SU-DHL-6 (cell line): ENCODE results near the gene CCDC157.

Experiments used
- H2AFZ ChIP-seq: fragments of 200-600 bp; sonication (generic); 2 replicates; pipeline ENCODE4 v1.6.1; 2014; ENCODE audit warnings: low read depth, mild to moderate bottlenecking, moderate library complexity, mixed read lengths, antibody characterized with exemption, low read length; ENCODE audit not compliant: severe bottlenecking
- H3F3A ChIP-seq: fragments of 200-600 bp; shearing (Covaris generic); 2 replicates; pipeline ENCODE4 v1.6.0; 2016; ENCODE audit warnings: antibody characterized with exemption, mild to moderate bottlenecking; ENCODE audit not compliant: insufficient read depth
- H3K27ac ChIP-seq: fragments of 200-600 bp; sonication (generic); 2 replicates; pipeline ENCODE4 v1.5.1; 2016; ENCODE audit warnings: low read depth, mild to moderate bottlenecking, low read length, moderate library complexity, mixed read lengths
- H3K27me3 ChIP-seq: fragments of 200-600 bp; sonication (generic), shearing (Covaris generic); 2 replicates; pipeline ENCODE4 v1.6.0; 2014; ENCODE audit warnings: mild to moderate bottlenecking, low read length
- H3K36me3 ChIP-seq: fragments of 200-600 bp; sonication (generic); 2 replicates; pipeline ENCODE4 v1.6.1; 2014; ENCODE audit warnings: mild to moderate bottlenecking, low read length, mixed read lengths
- H3K4me2 ChIP-seq: fragments of 300-600, 200-600 bp; shearing (Covaris generic), sonication (generic); 2 replicates; pipeline ENCODE4 v1.6.0; 2014; ENCODE audit warnings: low read length, low read depth, mild to moderate bottlenecking; ENCODE audit not compliant: poor library complexity, severe bottlenecking
- H3K4me3 ChIP-seq: fragments of 200-600 bp; sonication (generic); 2 replicates; pipeline ENCODE4 v1.5.1; 2014; ENCODE audit warnings: antibody characterized with exemption, low read length, mild to moderate bottlenecking, mixed read lengths; ENCODE audit not compliant: insufficient read depth, poor library complexity, severe bottlenecking
- H3K79me2 ChIP-seq: fragments of 200-600 bp; sonication (generic); 2 replicates; pipeline ENCODE4 v1.6.1; 2014; ENCODE audit warnings: mild to moderate bottlenecking, low read length, moderate library complexity; ENCODE audit not compliant: insufficient read depth
- H3K9ac ChIP-seq: fragments of 200-600 bp; sonication (generic); 2 replicates; pipeline ENCODE4 v1.7.0; 2014; ENCODE audit warnings: mild to moderate bottlenecking, low read length
- H3K9me2 ChIP-seq: fragments of 200-600 bp; sonication (generic); replicated peaks from 2 replicates; pipeline ENCODE4 v1.6.1; 2014; ENCODE audit warnings: low read length; ENCODE audit not compliant: insufficient read depth
- H3K9me3 ChIP-seq: fragments of 200-600 bp; sonication (generic); 2 replicates; pipeline ENCODE4 v1.6.1; 2014; ENCODE audit warnings: low read length, mixed read lengths; ENCODE audit not compliant: insufficient read depth
- H4K20me1 ChIP-seq: fragments of 200-600 bp; sonication (generic); 2 replicates; pipeline ENCODE4 v1.6.1; 2014; ENCODE audit warnings: low read depth, mild to moderate bottlenecking, antibody characterized with exemption, low read length, moderate library complexity, mixed read lengths
- EZH2phosphoT487 ChIP-seq: fragments of 200-600 bp; sonication (generic), shearing (Covaris generic); conservative IDR thresholded peaks from 2 replicates; pipeline ENCODE4 v1.6.1; 2018; ENCODE audit warnings: mild to moderate bottlenecking, antibody characterized with exemption, low read length, moderate library complexity, mixed read lengths
- TF ChIP-seq, protein P1 (sequence below): fragments of 200-600 bp; sonication (generic); IDR thresholded peaks from one replicate; pipeline ENCODE4 v1.5.1; 2017; ENCODE audit warnings: antibody characterized with exemption, mild to moderate bottlenecking, low read length, moderate library complexity; ENCODE audit not compliant: insufficient read depth, poor library complexity, severe bottlenecking

CCDC157 gene

DNA sequence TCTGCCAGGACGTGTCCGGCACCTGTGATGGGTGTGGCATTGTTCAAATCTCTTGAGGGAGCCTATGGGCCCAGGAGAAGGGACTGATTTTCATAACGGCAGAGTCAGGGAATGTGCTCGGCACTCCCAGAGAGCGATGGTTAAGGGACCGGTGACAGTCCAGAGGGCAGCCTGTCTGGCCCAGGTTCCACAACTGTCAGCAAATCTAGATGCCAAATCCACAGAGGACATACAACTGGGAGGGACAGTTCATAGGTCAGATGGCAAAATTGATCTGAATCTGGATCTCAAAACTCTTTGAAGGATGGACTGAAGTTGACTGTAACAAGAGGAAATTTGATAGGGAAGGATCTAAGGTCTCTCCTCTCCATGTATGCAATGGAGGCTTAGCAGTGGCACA is 47.5 kb downstream of the CCDC157 start:
- H3K9me2 ChIP-seq = no peaks in the 10 kb centered on the region
- no peak overlapping the region for H3K4me3 ChIP-seq
- H2AFZ ChIP-seq = no peak overlapping the region
- no peaks in the 10 kb centered on the region for H3K36me3 ChIP-seq
- H3K9ac ChIP-seq = no peak overlapping the region
- H3K4me2 ChIP-seq = no peak overlapping the region
- H4K20me1 ChIP-seq = no peaks in the 10 kb centered on the region
- H3K9me3 ChIP-seq = no peaks in the 10 kb centered on the region
- TF ChIP-seq, protein P1, sequence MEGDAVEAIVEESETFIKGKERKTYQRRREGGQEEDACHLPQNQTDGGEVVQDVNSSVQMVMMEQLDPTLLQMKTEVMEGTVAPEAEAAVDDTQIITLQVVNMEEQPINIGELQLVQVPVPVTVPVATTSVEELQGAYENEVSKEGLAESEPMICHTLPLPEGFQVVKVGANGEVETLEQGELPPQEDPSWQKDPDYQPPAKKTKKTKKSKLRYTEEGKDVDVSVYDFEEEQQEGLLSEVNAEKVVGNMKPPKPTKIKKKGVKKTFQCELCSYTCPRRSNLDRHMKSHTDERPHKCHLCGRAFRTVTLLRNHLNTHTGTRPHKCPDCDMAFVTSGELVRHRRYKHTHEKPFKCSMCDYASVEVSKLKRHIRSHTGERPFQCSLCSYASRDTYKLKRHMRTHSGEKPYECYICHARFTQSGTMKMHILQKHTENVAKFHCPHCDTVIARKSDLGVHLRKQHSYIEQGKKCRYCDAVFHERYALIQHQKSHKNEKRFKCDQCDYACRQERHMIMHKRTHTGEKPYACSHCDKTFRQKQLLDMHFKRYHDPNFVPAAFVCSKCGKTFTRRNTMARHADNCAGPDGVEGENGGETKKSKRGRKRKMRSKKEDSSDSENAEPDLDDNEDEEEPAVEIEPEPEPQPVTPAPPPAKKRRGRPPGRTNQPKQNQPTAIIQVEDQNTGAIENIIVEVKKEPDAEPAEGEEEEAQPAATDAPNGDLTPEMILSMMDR = no peak
- no peak for TF ChIP-seq EZH2phosphoT487
- H3K27me3 ChIP-seq = no peaks in the 10 kb centered on the region
- no peaks in the 10 kb centered on the region for H3K79me2 ChIP-seq
- H3K27ac ChIP-seq = no peak overlapping the region
- H3F3A ChIP-seq = no peaks in the 10 kb centered on the region

DNA sequence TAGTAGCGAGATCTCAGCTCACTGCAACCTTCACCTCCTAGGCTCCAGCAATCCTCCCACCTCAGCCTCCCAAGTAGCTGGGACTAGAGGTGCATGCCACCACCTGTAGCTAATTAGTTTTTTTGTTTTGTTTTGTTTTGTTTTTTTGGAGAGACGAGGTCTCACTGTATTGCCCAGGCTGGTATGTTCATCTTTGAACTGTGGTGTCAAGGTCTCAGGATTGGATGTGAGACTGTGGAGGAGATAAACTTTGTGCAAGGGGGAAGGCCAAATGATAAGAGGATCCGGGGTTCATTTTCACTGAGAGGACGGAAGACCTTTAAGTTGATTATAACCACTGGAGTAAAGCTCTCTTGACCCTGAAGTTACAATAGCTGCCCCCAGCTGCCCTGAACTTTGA is 48.9 kb downstream of the CCDC157 start:
- Histone ChIP-seq H3K9me3 (no peaks in the 10 kb centered on the region), H4K20me1 (no peaks in the 10 kb centered on the region), H3K36me3 (no peaks in the 10 kb centered on the region), H3K4me3 (no peak overlapping the region), H3K4me2 (no peak overlapping the region), H3F3A (no peaks in the 10 kb centered on the region), H3K79me2 (no peaks in the 10 kb centered on the region), H2AFZ (no peak overlapping the region), H3K27ac (no peak overlapping the region), H3K27me3 (no peaks in the 10 kb centered on the region), H3K9ac (no peak overlapping the region), H3K9me2 (no peaks in the 10 kb centered on the region)
- no peak for TF ChIP-seq EZH2phosphoT487
- TF ChIP-seq, protein P1 = no peak

DNA sequence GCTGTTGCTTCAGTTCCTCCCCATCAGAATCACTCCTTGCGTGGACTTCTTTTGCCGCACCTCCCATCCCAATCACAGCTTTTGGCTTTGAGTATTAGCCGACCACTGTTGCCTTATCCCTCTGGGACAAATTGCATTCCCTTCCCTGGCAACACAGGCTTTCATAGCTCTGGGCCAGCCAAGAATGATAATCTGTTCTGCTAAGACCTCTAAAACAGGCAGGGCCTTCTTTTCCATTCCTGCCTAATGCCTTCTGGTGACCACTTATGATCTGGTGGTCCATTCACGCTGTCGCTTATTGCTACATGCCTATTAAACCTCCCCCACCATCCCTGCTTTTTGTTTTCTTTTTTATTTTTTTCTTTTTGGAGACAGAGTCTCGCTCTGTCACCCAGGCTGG is 49.6 kb downstream of the CCDC157 start:
- Histone ChIP-seq H3K27ac (no peak overlapping the region), H3K4me2 (no peak overlapping the region), H3K9me2 (no peaks in the 10 kb centered on the region), H3K9me3 (no peaks in the 10 kb centered on the region), H3F3A (no peaks in the 10 kb centered on the region), H3K36me3 (no peaks in the 10 kb centered on the region), H2AFZ (no peak overlapping the region), H3K79me2 (no peaks in the 10 kb centered on the region), H3K9ac (no peak overlapping the region), H3K4me3 (no peak overlapping the region), H4K20me1 (no peaks in the 10 kb centered on the region), H3K27me3 (no peaks in the 10 kb centered on the region)
- TF ChIP-seq EZH2phosphoT487 = no peak
- TF ChIP-seq, protein P1 = no peak
